ENCODE measurements around the gene HAS3.

The HAS3 gene

GRCh38 chr16:69077251-69077650, 28.2 kb upstream of the HAS3 start:
- Mint-ChIP-seq H3K36me3 (ENCODE audit: insufficient read depth) (peaks cover 6% of the 10 kb centered on the region), H3K4me3 (no peak overlapping the region), H3K4me1 (no peaks in the 10 kb centered on the region), H3K9me3 (no peaks in the 10 kb centered on the region), H3K27me3 (no peaks in the 10 kb centered on the region), H3K27ac (ENCODE audit: low read depth) (no peak overlapping the region)
- no peak for DNase-seq (ENCODE audit: low spot score in 2 of 2)
- ATAC-seq (replicated peaks; ENCODE audit: extremely low read depth, poor library complexity, severe bottlenecking): no peak

DNA sequence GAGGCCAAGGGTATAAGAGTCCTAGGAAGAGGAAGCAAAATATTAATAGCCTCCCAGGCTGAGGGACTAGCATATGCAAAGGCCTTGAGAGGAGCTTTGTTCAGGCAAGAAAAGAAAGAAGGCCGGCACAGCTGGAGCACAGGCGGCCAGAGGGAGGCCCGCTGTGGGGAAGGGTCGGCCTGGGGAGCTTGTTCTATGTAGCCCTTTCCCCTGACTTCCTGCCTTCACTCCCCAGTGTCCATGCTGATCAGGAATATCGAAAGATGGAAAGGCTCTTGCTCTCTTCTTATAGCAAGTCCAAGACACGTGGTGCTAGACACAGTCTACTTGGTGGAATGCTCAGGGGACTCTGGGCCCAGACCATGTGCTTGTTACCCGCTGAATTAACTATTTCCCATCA, 27.4 kb upstream of the HAS3 start:
- Mint-ChIP-seq H3K4me1 (no peaks in the 10 kb centered on the region), H3K27ac (ENCODE audit: low read depth) (no peak overlapping the region), H3K36me3 (ENCODE audit: insufficient read depth) (peaks cover 5% of the 10 kb centered on the region), H3K27me3 (no peaks in the 10 kb centered on the region), H3K4me3 (no peak overlapping the region), H3K9me3 (no peaks in the 10 kb centered on the region)
- no peak for ATAC-seq (replicated peaks; ENCODE audit: extremely low read depth, poor library complexity, severe bottlenecking)
- DNase-seq (ENCODE audit: low spot score in 2 of 2): no peak

DNA sequence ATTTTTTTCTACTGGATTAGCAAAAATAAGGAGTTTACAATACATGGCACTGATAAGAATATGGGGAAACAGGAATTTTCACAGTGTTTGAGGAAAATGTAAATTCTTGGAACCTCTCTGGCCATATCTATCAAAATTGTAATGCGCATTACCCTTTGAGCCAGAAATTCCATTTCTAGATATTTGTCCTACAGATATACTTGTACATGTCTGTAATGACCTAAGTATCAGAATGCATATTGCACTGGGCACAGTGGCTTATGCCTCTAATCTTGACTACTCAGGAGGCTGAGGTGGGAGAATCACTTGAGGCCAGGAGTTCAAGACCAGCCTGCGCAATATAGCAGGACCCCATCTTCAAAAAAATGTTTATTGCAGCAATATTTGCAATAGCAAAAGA, 25.8 kb upstream of the HAS3 start:
- Mint-ChIP-seq H3K4me3 (no peak overlapping the region), H3K27me3 (no peaks in the 10 kb centered on the region), H3K27ac (ENCODE audit: low read depth) (peak overlapping the region; percentile 12), H3K4me1 (no peaks in the 10 kb centered on the region), H3K9me3 (no peaks in the 10 kb centered on the region), H3K36me3 (ENCODE audit: insufficient read depth) (peaks cover 7% of the 10 kb centered on the region)
- ATAC-seq (replicated peaks; ENCODE audit: extremely low read depth, poor library complexity, severe bottlenecking) (no peak), DNase-seq (ENCODE audit: low spot score in 2 of 2) (no peak)

- Mint-ChIP-seq H3K4me1 (peaks cover 2% of the 10 kb centered on the region), H3K27ac (ENCODE audit: low read depth) (no peak overlapping the region), H3K9me3 (no peaks in the 10 kb centered on the region), H3K27me3 (no peaks in the 10 kb centered on the region), H3K36me3 (ENCODE audit: insufficient read depth) (peaks cover 7% of the 10 kb centered on the region), H3K4me3 (no peak overlapping the region)
- DNase-seq (ENCODE audit: low spot score in 2 of 2) (no peak), ATAC-seq (replicated peaks; ENCODE audit: extremely low read depth, poor library complexity, severe bottlenecking) (no peak)
These were observed 22.0 kb upstream of the HAS3 start for GRCh38 chr16:69083306-69083941.

DNA sequence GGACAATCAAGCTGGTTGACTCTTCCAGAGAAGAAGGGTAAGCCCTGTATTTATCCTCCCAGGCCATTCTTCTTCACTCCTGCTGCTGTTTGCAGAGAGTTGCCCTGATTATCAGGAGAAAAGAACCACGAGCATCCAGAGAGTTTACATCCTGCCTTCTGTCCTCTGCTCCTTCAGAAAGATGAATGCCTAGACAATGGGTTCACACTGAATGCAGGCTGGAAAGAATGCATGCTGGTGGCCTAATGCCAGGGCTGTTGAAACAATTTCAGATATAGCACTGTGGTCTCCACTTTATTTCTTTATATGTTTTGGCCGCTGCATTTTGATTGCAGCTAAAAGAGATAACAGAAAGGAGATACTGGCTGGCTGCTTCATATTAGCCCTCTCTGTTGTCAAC, 21.2 kb upstream of the HAS3 start:
- no peak for ATAC-seq (replicated peaks; ENCODE audit: extremely low read depth, poor library complexity, severe bottlenecking)
- H3K9me3 Mint-ChIP-seq: no peaks in the 10 kb centered on the region
- DNase-seq (ENCODE audit: low spot score in 2 of 2): no peak
- peaks cover 7% of the 10 kb centered on the region for H3K36me3 Mint-ChIP-seq (ENCODE audit: insufficient read depth)
- H3K4me1 Mint-ChIP-seq: peaks cover 11% of the 10 kb centered on the region
- H3K27ac Mint-ChIP-seq (ENCODE audit: low read depth): no peak overlapping the region
- H3K27me3 Mint-ChIP-seq: no peaks in the 10 kb centered on the region
- no peak overlapping the region for H3K4me3 Mint-ChIP-seq

DNA sequence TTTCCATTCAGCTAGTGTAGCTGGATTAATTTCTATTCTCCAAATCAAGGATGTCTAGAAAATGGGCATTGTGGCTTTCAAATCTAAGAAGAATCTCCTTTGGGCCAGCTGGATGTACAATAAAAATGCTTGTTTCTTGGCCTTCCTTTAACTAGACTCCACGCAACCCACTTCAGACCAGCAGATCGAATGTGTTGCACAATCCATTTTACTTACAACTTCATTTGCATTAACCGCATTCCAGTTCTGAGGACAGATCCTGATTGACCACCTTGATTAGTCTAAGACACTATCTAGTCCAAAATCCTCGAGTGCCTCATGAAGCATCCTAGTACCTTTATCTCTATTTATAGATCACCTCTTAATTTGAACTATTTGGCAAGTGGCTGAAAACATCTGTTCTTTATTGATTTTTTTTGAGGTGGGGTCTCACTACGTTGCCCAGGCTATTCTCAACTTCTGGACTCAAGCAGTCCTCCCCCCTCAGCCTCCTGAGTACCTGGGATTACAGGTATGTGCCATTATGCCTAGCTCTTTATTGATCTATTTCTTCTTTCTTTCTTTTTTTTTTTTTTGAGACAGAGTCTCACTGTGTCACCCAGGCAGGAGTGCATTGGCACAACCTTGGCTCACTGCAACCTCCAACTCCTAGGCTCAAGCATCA, 20.3 kb upstream of the HAS3 start:
- peaks cover 16% of the 10 kb centered on the region for H3K4me1 Mint-ChIP-seq
- DNase-seq (ENCODE audit: low spot score in 2 of 2) (no peak), ATAC-seq (replicated peaks; ENCODE audit: extremely low read depth, poor library complexity, severe bottlenecking) (no peak)
- peaks cover 7% of the 10 kb centered on the region for H3K36me3 Mint-ChIP-seq (ENCODE audit: insufficient read depth)
- no peaks in the 10 kb centered on the region for H3K9me3 Mint-ChIP-seq
- H3K27ac Mint-ChIP-seq (ENCODE audit: low read depth): no peak overlapping the region
- H3K27me3 Mint-ChIP-seq: no peaks in the 10 kb centered on the region
- no peak overlapping the region for H3K4me3 Mint-ChIP-seq

- no peaks in the 10 kb centered on the region for H3K27me3 Mint-ChIP-seq
- no peaks in the 10 kb centered on the region for H3K9me3 Mint-ChIP-seq
- no peak for DNase-seq (ENCODE audit: low spot score in 2 of 2)
- no peak for ATAC-seq (replicated peaks; ENCODE audit: extremely low read depth, poor library complexity, severe bottlenecking)
- peak overlapping the region; percentile 4 for H3K27ac Mint-ChIP-seq (ENCODE audit: low read depth)
- H3K4me1 Mint-ChIP-seq: peaks cover 16% of the 10 kb centered on the region
- no peak overlapping the region for H3K4me3 Mint-ChIP-seq
- peaks cover 7% of the 10 kb centered on the region for H3K36me3 Mint-ChIP-seq (ENCODE audit: insufficient read depth)
These were observed 18.3 kb upstream of the HAS3 start for GRCh38 chr16:69087161-69087581.

- Mint-ChIP-seq H3K27ac (ENCODE audit: low read depth) (no peak overlapping the region), H3K4me3 (peak overlapping the region; percentile 17)
These were observed 16.8 kb upstream of the HAS3 start for GRCh38 chr16:69088684-69089083.

GRCh38 chr16:69089091-69089910, 16.2 kb upstream of the HAS3 start:
- H3K27ac Mint-ChIP-seq (ENCODE audit: low read depth): peak overlapping the region; percentile 30
- no peak for DNase-seq (ENCODE audit: low spot score in 2 of 2)

More at GRCh38 chr16:69088684-69089083, 16.8 kb upstream of the HAS3 start:
- ATAC-seq (replicated peaks; ENCODE audit: extremely low read depth, poor library complexity, severe bottlenecking): no peak
- Mint-ChIP-seq H3K9me3 (no peaks in the 10 kb centered on the region), H3K27me3 (no peaks in the 10 kb centered on the region), H3K36me3 (ENCODE audit: insufficient read depth) (peaks cover 3% of the 10 kb centered on the region), H3K4me1 (peaks cover 16% of the 10 kb centered on the region)
- DNase-seq (ENCODE audit: low spot score in 2 of 2): no peak

GRCh38 chr16:69093974-69094373, 11.5 kb upstream of the HAS3 start:
- DNase-seq (ENCODE audit: low spot score in 2 of 2) (no peak), ATAC-seq (replicated peaks; ENCODE audit: extremely low read depth, poor library complexity, severe bottlenecking) (no peak)
- Mint-ChIP-seq H3K9me3 (no peaks in the 10 kb centered on the region), H3K27ac (ENCODE audit: low read depth) (no peak overlapping the region), H3K36me3 (ENCODE audit: insufficient read depth) (no peaks in the 10 kb centered on the region), H3K4me3 (no peak overlapping the region), H3K4me1 (peaks cover 8% of the 10 kb centered on the region), H3K27me3 (no peaks in the 10 kb centered on the region)

More at GRCh38 chr16:69089091-69089910, 16.2 kb upstream of the HAS3 start:
- Mint-ChIP-seq H3K27me3 (no peaks in the 10 kb centered on the region), H3K4me3 (no peak overlapping the region), H3K36me3 (ENCODE audit: insufficient read depth) (peaks cover 3% of the 10 kb centered on the region), H3K4me1 (peaks cover 16% of the 10 kb centered on the region), H3K9me3 (no peaks in the 10 kb centered on the region)
- ATAC-seq (replicated peaks; ENCODE audit: extremely low read depth, poor library complexity, severe bottlenecking): peak; percentile 49

GRCh38 chr16:69094501-69094900, 11.0 kb upstream of the HAS3 start:
- Mint-ChIP-seq H3K36me3 (ENCODE audit: insufficient read depth) (no peaks in the 10 kb centered on the region), H3K4me3 (no peak overlapping the region), H3K27ac (ENCODE audit: low read depth) (no peak overlapping the region), H3K27me3 (no peaks in the 10 kb centered on the region), H3K9me3 (no peaks in the 10 kb centered on the region), H3K4me1 (peaks cover 3% of the 10 kb centered on the region)
- DNase-seq (ENCODE audit: low spot score in 2 of 2) (no peak), ATAC-seq (replicated peaks; ENCODE audit: extremely low read depth, poor library complexity, severe bottlenecking) (no peak)

DNA sequence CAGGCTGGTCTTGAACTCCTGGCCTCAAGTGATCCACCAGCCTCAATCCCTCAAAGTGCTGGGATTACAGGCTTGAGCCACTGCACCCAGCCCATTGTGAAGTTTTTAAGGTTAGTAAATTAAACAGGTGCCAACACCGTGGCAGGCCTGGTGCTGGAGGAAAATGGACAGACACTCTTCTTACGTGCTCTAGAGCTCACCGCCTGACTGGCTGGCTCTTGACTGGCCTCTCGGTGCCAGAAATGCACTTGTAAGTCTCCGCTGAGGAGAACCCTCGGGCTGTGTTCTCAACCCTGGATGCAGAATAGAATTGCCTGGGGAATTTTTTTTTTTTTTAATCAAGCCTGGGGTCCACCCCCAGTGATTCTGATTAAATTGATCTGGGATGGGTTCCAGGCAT, 10.3 kb upstream of the HAS3 start:
- Mint-ChIP-seq H3K9me3 (no peaks in the 10 kb centered on the region), H3K4me3 (no peak overlapping the region), H3K27me3 (peaks cover 1% of the 10 kb centered on the region), H3K4me1 (no peaks in the 10 kb centered on the region), H3K27ac (ENCODE audit: low read depth) (no peak overlapping the region), H3K36me3 (ENCODE audit: insufficient read depth) (no peaks in the 10 kb centered on the region)
- DNase-seq (ENCODE audit: low spot score in 2 of 2): no peak
- no peak for ATAC-seq (replicated peaks; ENCODE audit: extremely low read depth, poor library complexity, severe bottlenecking)
